Measurements from ENCODE around the gene LELP1. TPM values are rescaled to one million over a fixed set of nuclear protein-coding genes. Genes with fewer than 3 reads are reported as not detected.

Gene LELP1
- polyA plus RNA-seq, 1 of the 3 experiments (the other 2 are of a cell fraction): not detected

- no peaks in the 10 kb centered on the region for H3K9me3 ChIP-seq
- no peaks in the 10 kb centered on the region for H3K79me2 ChIP-seq (ENCODE audit: insufficient read depth)
- CTCF ChIA-PET: interaction anchor here (1.3 kb wide), 1 partner anchor 18 kb away, joined by 4 read pairs; no protein-coding TSS in a partner anchor
- no peak for DNase-seq
- no peak overlapping the region for H3K27ac ChIP-seq (ENCODE audit: low read depth in 2 of 2, low read length in 1 of 2)
- H3K9me2 ChIP-seq: no peaks in the 10 kb centered on the region
- no peak overlapping the region for H3K4me3 ChIP-seq (ENCODE audit: low read depth in 2 of 2, low read length in 1 of 2)
- H4K20me1 ChIP-seq (ENCODE audit: insufficient read depth): no peaks in the 10 kb centered on the region
- TF ChIP-seq MXI1 (IDR thresholded peaks at IDR 0.05; ENCODE audit: low read depth, low read length) (no peak), EP300 (IDR thresholded peaks at IDR 0.05; ENCODE audit: borderline replicate concordance in 1 of 2, low read depth in 1 of 2, low read length in 1 of 2) (no peak), FOSL2 (IDR thresholded peaks at IDR 0.05; ENCODE audit: borderline replicate concordance, low read depth) (no peak), TEAD4 (IDR thresholded peaks at IDR 0.05; ENCODE audit: borderline replicate concordance, insufficient read depth) (no peak), RXRA (IDR thresholded peaks at IDR 0.05; ENCODE audit: borderline replicate concordance, low read depth) (no peak), SMC3 (IDR thresholded peaks at IDR 0.05; ENCODE audit: low read depth, low read length) (no peak), NFIC (IDR thresholded peaks at IDR 0.05; ENCODE audit: borderline replicate concordance) (no peak), RAD21 (IDR thresholded peaks at IDR 0.05; ENCODE audit: low read length) (no peak), EZH2phosphoT487 (IDR thresholded peaks at IDR 0.05; ENCODE audit: borderline replicate concordance, low read depth) (no peak), TAF1 (IDR thresholded peaks at IDR 0.05; ENCODE audit: borderline replicate concordance, low read depth, low read length) (no peak)
- TF ChIP-seq, protein P1, sequence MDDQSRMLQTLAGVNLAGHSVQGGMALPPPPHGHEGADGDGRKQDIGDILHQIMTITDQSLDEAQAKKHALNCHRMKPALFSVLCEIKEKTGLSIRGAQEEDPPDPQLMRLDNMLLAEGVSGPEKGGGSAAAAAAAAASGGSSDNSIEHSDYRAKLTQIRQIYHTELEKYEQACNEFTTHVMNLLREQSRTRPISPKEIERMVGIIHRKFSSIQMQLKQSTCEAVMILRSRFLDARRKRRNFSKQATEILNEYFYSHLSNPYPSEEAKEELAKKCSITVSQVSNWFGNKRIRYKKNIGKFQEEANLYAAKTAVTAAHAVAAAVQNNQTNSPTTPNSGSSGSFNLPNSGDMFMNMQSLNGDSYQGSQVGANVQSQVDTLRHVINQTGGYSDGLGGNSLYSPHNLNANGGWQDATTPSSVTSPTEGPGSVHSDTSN (IDR thresholded peaks at IDR 0.05): no peak
- TF ChIP-seq, protein P2, sequence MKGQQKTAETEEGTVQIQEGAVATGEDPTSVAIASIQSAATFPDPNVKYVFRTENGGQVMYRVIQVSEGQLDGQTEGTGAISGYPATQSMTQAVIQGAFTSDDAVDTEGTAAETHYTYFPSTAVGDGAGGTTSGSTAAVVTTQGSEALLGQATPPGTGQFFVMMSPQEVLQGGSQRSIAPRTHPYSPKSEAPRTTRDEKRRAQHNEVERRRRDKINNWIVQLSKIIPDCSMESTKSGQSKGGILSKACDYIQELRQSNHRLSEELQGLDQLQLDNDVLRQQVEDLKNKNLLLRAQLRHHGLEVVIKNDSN (IDR thresholded peaks at IDR 0.05; ENCODE audit: borderline replicate concordance, low read depth): no peak
- no peak overlapping the region for H2AFZ ChIP-seq (ENCODE audit: low read depth)
- no peak overlapping the region for H3K9ac ChIP-seq
- H3K27me3 ChIP-seq (ENCODE audit: insufficient read depth): no peaks in the 10 kb centered on the region
- H3K4me2 ChIP-seq: no peak overlapping the region
- no peaks in the 10 kb centered on the region for H3F3A ChIP-seq (replicated peaks; ENCODE audit: insufficient read depth)
- no peaks in the 10 kb centered on the region for H3K36me3 ChIP-seq (replicated peaks in 1 of 2; ENCODE audit: control insufficient read depth in 1 of 2, insufficient read depth in 2 of 2, low read length in 1 of 2)
- POLR2A ChIA-PET: no interaction called here
- no peaks in the 10 kb centered on the region for H3K4me1 ChIP-seq (ENCODE audit: control insufficient read depth in 1 of 2, insufficient read depth in 2 of 2, low read depth in 1 of 2, low read length in 1 of 2)
- 0% methylated on average over 2 of the region's 2 CpGs for WGBS (ENCODE audit: low lambda C conversion rate)
Measured at GRCh38 chr1:153246825-153247224, 43.6 kb downstream of the LELP1 start.

- Histone ChIP-seq H3K4me2 (no peak overlapping the region), H3K4me1 (ENCODE audit: control insufficient read depth in 1 of 2, insufficient read depth in 2 of 2, low read depth in 1 of 2, low read length in 1 of 2) (no peaks in the 10 kb centered on the region), H4K20me1 (ENCODE audit: insufficient read depth) (no peaks in the 10 kb centered on the region), H3K4me3 (ENCODE audit: low read depth in 2 of 2, low read length in 1 of 2) (no peak overlapping the region), H3K9ac (no peak overlapping the region), H3F3A (replicated peaks; ENCODE audit: insufficient read depth) (no peaks in the 10 kb centered on the region), H3K79me2 (ENCODE audit: insufficient read depth) (no peaks in the 10 kb centered on the region), H3K36me3 (replicated peaks in 1 of 2; ENCODE audit: control insufficient read depth in 1 of 2, insufficient read depth in 2 of 2, low read length in 1 of 2) (no peaks in the 10 kb centered on the region), H3K27me3 (ENCODE audit: insufficient read depth) (no peaks in the 10 kb centered on the region), H2AFZ (ENCODE audit: low read depth) (no peak overlapping the region), H3K27ac (ENCODE audit: low read depth in 2 of 2, low read length in 1 of 2) (no peak overlapping the region), H3K9me3 (no peaks in the 10 kb centered on the region), H3K9me2 (no peaks in the 10 kb centered on the region)
- ChIA-PET POLR2A (no interaction called here), CTCF (no interaction called here)
- DNase-seq: no peak
- 0% methylated on average over 3 of the region's 5 CpGs for WGBS (ENCODE audit: low lambda C conversion rate)
- TF ChIP-seq POLR2AphosphoS5 (IDR thresholded peaks at IDR 0.05; ENCODE audit: low read depth, low read length) (no peak), EP300 (IDR thresholded peaks at IDR 0.05; ENCODE audit: borderline replicate concordance in 1 of 2, low read depth in 1 of 2, low read length in 1 of 2) (no peak), NFIC (IDR thresholded peaks at IDR 0.05; ENCODE audit: borderline replicate concordance) (no peak), GABPA (IDR thresholded peaks at IDR 0.05; ENCODE audit: low read depth) (no peak), IRF3 (IDR thresholded peaks at IDR 0.05; ENCODE audit: low read depth, low read length) (no peak), MXI1 (IDR thresholded peaks at IDR 0.05; ENCODE audit: low read depth, low read length) (no peak), NRF1 (IDR thresholded peaks at IDR 0.05; ENCODE audit: low read depth, low read length) (no peak), ELF1 (IDR thresholded peaks at IDR 0.05) (no peak)
- TF ChIP-seq, protein P3, sequence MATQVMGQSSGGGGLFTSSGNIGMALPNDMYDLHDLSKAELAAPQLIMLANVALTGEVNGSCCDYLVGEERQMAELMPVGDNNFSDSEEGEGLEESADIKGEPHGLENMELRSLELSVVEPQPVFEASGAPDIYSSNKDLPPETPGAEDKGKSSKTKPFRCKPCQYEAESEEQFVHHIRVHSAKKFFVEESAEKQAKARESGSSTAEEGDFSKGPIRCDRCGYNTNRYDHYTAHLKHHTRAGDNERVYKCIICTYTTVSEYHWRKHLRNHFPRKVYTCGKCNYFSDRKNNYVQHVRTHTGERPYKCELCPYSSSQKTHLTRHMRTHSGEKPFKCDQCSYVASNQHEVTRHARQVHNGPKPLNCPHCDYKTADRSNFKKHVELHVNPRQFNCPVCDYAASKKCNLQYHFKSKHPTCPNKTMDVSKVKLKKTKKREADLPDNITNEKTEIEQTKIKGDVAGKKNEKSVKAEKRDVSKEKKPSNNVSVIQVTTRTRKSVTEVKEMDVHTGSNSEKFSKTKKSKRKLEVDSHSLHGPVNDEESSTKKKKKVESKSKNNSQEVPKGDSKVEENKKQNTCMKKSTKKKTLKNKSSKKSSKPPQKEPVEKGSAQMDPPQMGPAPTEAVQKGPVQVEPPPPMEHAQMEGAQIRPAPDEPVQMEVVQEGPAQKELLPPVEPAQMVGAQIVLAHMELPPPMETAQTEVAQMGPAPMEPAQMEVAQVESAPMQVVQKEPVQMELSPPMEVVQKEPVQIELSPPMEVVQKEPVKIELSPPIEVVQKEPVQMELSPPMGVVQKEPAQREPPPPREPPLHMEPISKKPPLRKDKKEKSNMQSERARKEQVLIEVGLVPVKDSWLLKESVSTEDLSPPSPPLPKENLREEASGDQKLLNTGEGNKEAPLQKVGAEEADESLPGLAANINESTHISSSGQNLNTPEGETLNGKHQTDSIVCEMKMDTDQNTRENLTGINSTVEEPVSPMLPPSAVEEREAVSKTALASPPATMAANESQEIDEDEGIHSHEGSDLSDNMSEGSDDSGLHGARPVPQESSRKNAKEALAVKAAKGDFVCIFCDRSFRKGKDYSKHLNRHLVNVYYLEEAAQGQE (IDR thresholded peaks at IDR 0.05; ENCODE audit: low read depth, low read length): no peak
- TF ChIP-seq, protein P1 (IDR thresholded peaks at IDR 0.05): no peak
- TF ChIP-seq, protein P4, sequence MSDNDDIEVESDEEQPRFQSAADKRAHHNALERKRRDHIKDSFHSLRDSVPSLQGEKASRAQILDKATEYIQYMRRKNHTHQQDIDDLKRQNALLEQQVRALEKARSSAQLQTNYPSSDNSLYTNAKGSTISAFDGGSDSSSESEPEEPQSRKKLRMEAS (IDR thresholded peaks at IDR 0.05; ENCODE audit: low read depth): no peak
Measured at GRCh38 chr1:153248176-153248879, 45.1 kb downstream of the LELP1 start.

Measured in SK-N-SH (cell line).